GM18870 (cell line): ENCODE data around the gene DTHD1.

Source experiments
- ATAC-seq: cut with Tn5 transposase; IDR thresholded peaks from one replicate; pipeline ENCODE4 v1.9.1; 2021; ENCODE audit warnings: moderate library complexity; ENCODE audit not compliant: unreplicated experiment

DTHD1 gene

DNA sequence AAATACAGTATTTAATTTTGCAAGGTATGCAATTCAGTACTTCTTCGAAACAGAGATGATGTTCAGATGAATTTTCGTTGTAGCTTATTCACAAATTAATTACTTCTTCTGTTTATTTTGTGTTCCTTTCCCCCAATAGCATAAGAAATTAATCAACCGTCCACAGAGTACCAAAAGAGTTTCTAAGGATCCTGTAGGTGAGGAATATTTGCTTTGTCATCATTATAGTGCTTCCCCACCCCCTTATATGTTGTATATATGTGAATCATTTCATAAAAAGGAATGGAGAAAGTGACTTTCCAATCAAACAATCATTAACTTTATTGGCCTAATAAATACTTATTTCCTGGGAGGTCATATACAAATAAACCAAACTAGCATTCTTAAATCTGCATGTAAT is 57.6 kb downstream of the DTHD1 start:
- ATAC-seq = no peak

GRCh38 chr4:36341936-36342335 is 60.5 kb downstream of the DTHD1 start:
- ATAC-seq = no peak

DNA sequence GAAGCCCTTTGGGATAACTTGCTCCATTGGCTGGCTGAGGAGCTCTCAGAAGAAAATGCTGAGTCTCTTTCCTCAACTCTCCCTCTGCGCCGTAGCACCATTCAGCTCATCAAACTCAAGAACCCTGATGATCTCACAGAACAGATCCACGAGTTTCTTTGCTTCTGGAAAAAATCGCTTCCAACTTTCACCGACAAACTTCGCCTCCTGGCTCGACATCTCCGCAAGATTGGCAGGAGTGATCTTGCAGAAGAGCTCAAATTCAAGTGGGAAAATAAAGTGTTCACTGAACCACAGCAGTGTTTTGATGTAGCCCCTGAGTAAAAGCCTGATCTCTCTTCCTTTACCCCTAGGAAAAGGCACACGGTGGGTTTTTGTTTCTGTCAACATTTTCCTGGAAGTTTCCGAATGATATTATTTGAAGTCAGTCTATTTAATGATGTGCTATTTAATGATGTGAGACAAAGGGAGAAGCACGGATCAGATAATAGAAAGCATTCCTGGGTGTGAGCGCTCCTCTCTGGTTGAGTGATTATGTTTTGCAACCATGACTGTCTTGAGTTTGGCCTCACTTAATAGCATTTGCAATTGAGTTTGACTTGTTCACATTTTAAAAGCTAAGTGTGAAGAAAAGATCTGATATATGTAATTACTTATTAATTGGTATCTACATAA is 62.2 kb downstream of the DTHD1 start:
- ATAC-seq = no peak

- ATAC-seq = peak; percentile 96
Observed at GRCh38 chr4:36348403-36348938, 67.1 kb downstream of the DTHD1 start.

GRCh38 chr4:36349938-36350549 is 68.6 kb downstream of the DTHD1 start:
- no peak for ATAC-seq

DNA sequence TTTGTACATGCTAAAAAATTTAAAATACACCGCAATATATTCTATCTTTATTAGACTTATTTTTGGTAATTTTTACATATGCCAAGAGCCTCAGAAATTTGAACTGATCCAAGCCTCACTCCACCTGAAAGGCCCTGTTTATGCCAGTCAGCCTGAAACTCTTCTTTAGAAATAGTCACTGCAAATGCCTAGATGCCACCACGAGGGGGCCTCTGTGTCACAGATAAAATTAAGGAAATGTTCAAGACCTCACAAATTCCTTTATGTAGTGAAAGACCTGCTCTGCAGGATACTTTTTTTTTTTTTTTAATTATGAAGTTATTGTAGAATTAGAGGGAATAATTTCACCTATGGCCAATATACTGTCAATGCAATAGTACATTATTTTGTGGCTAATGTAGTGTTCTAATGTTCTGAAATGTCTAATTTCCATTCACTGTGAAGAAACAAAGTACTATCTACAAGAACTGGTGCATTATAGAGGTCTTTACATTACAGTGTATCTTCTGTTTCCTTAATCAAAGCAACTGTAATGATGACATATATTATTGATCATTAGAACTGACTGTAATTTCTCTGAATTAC is 69.8 kb downstream of the DTHD1 start:
- peak; percentile 46 for ATAC-seq

DNA sequence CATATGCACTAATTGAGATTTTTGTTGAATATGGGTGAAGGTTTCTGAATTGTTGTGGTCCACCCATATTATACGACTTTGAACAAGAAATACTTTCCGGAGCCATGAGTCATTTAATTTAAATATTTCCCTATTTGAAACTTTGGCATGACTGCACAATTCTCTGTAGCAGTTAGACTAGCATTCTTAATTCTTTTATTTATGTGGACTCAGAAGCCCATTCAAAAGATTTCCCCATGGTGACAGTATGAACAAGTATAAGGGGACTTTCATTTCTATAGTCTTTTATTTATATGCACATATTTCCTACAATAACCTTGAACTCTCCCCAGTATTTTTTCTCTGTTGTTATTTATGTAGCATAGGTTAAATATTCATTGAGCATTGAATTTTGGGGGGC is 72.6 kb downstream of the DTHD1 start:
- no peak for ATAC-seq

GRCh38 chr4:36358173-36358572 is 76.8 kb downstream of the DTHD1 start:
- no peak for ATAC-seq

- ATAC-seq = no peak
Observed at GRCh38 chr4:36360755-36361154, 79.3 kb downstream of the DTHD1 start.

- ATAC-seq = no peak
Observed at GRCh38 chr4:36363024-36363423, 81.6 kb downstream of the DTHD1 start.

GRCh38 chr4:36374836-36375511 is 93.6 kb downstream of the DTHD1 start:
- no peak for ATAC-seq

DNA sequence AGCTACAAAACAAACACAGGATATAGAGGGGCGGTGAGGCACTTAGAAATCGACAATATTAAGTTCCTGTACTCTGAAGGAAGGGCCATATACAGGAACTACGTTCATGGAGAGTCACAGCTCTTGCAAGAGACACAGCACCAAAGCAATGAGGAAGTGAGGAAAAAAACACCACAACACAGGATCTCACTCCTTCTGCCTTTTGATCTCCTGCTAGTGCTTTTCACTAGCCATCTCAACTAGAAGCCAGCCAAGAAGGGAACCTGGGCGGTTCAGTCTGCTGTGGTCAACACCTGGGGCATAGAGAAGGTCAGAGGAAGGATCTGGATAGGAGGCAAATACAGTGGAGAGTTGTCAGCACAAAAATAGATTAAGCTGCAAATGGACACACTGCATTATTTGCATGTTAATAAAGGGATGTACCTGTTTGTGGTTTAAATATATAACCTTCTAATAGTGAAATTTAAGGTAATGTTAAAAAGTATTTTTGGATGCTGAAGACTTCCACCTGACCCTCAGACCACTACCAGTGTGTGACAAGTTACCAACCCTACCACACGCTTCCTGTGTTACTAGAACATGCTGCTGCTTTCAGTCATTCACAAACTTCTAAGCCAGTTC is 104.6 kb downstream of the DTHD1 start:
- ATAC-seq = peak; percentile 87

DNA sequence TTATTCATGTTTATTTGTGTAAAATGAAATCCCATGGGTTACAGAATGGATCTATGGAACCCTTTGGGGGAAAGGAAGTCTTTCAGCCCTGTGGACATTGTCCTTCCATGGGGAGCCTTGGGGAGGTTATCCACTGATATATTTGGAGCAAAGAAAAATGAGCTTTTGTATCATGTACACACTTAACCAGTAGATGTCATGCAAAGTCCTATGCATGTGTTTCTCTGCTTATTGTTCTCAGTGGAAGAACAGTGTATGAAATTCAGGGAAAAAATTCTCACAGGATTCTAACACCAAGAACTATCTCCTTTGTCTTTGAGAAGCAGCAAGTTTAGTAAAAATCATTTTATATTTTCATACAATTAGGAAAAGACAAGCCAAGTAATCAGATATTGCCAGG is 105.3 kb downstream of the DTHD1 start:
- peak; percentile 2 for ATAC-seq

DNA sequence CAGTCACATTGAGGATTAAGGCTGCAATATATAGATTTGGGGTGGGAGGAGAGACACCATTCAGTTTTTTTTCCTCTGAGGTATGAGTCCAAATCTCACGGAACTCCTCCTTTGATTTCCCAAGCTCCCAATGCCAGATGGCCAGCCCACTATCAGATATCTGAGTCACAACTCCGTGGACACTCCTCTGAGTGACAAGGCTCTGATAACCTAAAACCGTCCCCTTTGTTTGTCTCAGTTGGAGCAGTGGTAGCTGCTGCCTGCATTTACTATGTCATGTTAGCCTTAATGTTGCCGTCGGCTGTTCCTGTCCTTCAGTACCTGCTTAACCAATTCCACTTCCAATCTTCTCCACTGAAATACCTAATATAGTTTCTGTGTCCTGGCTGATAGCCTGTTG is 107.3 kb downstream of the DTHD1 start:
- ATAC-seq = no peak

GRCh38 chr4:36391411-36391810 is 110.0 kb downstream of the DTHD1 start:
- ATAC-seq = no peak

- ATAC-seq = no peak
Observed at GRCh38 chr4:36392024-36392423, 110.6 kb downstream of the DTHD1 start.

DNA sequence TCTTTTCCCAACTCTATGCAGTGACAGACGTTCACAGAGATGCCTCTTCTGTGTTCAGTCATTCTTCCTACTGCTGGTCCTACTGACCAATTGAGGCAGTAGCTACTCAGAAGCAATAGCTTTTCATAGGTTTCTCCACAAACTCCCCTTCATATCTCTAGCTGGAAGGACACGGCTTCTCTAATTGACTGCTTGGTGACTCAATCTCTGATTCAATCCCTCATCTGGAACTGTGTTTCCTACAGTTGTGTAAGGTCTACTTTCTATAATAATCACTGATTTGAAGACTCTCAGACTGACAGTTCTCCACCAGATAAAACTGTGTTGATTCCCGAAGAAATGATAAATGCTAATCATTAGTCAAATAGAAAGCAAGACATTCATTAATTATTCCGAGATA is 111.5 kb downstream of the DTHD1 start:
- no peak for ATAC-seq
